ENCODE results near the gene CDHR1.

The CDHR1 gene

GRCh38 chr10:84233940-84234339 is 39.6 kb downstream of the CDHR1 start:
- DNase-seq (ENCODE audit: low read depth) = no peak

- no peak for DNase-seq (ENCODE audit: low read depth)
Observed at GRCh38 chr10:84234479-84234878, 40.1 kb downstream of the CDHR1 start.

GRCh38 chr10:84235096-84235495 is 40.8 kb downstream of the CDHR1 start:
- no peak for DNase-seq (ENCODE audit: low read depth)

GRCh38 chr10:84236807-84237198 is 42.5 kb downstream of the CDHR1 start:
- DNase-seq (ENCODE audit: low read depth) = no peak

GRCh38 chr10:84237199-84238051 is 43.1 kb downstream of the CDHR1 start:
- DNase-seq (ENCODE audit: low read depth) = no peak

GRCh38 chr10:84238909-84239308 is 44.6 kb downstream of the CDHR1 start:
- DNase-seq (ENCODE audit: low read depth) = no peak

GRCh38 chr10:84241185-84241790 is 47.0 kb downstream of the CDHR1 start, which contains the start of gene LRIT1:
LRIT1 (minus strand) TSS chr10:84241546; CDS start chr10:84241439, 107 bp downstream.
- DNase-seq (ENCODE audit: low read depth) = no peak

GRCh38 chr10:84243759-84244158 is 49.4 kb downstream of the CDHR1 start:
- no peak for DNase-seq (ENCODE audit: low read depth)

GRCh38 chr10:84244651-84245270 is 50.4 kb downstream of the CDHR1 start, which contains the start of gene RGR:
RGR (plus strand) TSS chr10:84245053; CDS start chr10:84245091, 38 bp downstream.
- DNase-seq (ENCODE audit: low read depth) = no peak

GRCh38 chr10:84247496-84247895 is 53.2 kb downstream of the CDHR1 start:
- no peak for DNase-seq (ENCODE audit: low read depth)

- DNase-seq (ENCODE audit: low read depth) = no peak
Observed at GRCh38 chr10:84248794-84249193, 54.5 kb downstream of the CDHR1 start.

- DNase-seq (ENCODE audit: low read depth) = no peak
Observed at GRCh38 chr10:84254552-84255478, 60.5 kb downstream of the CDHR1 start.

GRCh38 chr10:84256510-84257342 is 62.4 kb downstream of the CDHR1 start:
- no peak for DNase-seq (ENCODE audit: low read depth)

- DNase-seq (ENCODE audit: low read depth) = no peak
Observed at GRCh38 chr10:84257343-84258020, 63.1 kb downstream of the CDHR1 start.

GRCh38 chr10:84258034-84258695 is 63.8 kb downstream of the CDHR1 start:
- DNase-seq (ENCODE audit: low read depth) = no peak

GRCh38 chr10:84261236-84261915 is 67.0 kb downstream of the CDHR1 start:
- no peak for DNase-seq (ENCODE audit: low read depth)

- no peak for DNase-seq (ENCODE audit: low read depth)
Observed at GRCh38 chr10:84262190-84262956, 68.0 kb downstream of the CDHR1 start.

GRCh38 chr10:84263716-84264115 is 69.4 kb downstream of the CDHR1 start:
- DNase-seq (ENCODE audit: low read depth) = no peak
